ENCODE results near the gene RPTOR.

Gene RPTOR

GRCh38 chr17:80942423-80943345 is 398.0 kb downstream of the RPTOR start:
- no peak for DNase-seq

DNA sequence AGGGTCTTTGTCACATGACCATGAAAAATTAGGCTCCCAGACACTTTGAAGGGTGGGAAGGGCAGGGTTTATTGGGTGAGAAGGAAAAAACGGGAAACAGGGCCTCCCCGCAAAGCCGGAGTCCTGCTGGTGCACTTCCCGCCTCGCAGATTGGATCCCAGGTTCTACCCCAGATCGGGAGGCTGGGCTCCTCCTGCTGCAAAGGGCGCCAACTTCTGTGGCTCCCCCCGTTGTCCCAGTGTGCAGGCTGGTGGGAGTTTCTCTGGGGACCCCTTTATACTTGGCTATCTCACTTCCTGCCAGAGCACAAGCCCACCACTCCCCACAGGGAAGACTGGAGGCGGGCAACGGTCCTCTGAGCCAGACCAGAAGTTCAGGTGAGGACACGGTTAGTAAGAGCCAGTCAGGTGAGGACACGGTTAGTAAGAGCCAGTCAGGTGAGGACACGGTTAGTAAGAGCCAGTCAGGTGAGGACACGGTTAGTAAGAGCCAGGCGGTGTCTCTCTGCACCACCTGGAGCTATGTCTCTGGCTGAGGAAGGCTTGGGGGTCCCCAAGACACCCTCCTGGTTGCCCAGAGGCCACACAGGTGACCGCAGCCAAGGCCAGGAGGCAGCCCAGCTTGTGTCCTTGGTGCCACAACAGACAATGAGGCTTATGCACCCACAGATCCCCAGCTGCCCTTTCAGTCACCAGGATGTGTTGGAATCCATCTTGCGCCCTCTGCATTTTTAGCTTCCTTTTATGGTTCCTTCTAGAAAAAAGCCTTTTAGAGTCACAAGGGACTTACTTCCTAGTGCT is 398.9 kb downstream of the RPTOR start:
- DNase-seq: no peak

DNA sequence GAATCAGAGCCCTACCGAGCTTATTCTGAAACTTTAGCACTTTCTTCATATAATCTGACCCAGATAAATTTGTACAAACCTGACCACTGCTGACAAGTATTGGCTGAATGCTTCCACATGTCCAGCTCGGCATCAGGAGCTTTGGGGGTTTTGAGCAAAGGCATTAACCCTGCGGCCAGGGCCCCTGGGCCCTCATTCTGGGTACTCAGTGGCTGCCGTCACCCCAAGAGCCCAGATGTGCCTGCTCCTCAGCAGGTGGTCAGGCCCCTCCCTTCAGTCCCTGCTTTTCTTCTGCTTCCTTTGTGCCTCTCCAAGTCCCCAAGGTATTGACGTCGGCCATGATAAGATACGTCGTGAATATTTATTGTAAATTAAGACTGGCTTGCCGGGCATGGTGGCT is 399.7 kb downstream of the RPTOR start:
- DNase-seq: no peak

- DNase-seq: no peak
Measured at GRCh38 chr17:80945736-80946135, 401.1 kb downstream of the RPTOR start.

GRCh38 chr17:80946449-80946848 is 401.8 kb downstream of the RPTOR start:
- no peak for DNase-seq

GRCh38 chr17:80947200-80947940 is 402.7 kb downstream of the RPTOR start:
- DNase-seq: no peak

DNA sequence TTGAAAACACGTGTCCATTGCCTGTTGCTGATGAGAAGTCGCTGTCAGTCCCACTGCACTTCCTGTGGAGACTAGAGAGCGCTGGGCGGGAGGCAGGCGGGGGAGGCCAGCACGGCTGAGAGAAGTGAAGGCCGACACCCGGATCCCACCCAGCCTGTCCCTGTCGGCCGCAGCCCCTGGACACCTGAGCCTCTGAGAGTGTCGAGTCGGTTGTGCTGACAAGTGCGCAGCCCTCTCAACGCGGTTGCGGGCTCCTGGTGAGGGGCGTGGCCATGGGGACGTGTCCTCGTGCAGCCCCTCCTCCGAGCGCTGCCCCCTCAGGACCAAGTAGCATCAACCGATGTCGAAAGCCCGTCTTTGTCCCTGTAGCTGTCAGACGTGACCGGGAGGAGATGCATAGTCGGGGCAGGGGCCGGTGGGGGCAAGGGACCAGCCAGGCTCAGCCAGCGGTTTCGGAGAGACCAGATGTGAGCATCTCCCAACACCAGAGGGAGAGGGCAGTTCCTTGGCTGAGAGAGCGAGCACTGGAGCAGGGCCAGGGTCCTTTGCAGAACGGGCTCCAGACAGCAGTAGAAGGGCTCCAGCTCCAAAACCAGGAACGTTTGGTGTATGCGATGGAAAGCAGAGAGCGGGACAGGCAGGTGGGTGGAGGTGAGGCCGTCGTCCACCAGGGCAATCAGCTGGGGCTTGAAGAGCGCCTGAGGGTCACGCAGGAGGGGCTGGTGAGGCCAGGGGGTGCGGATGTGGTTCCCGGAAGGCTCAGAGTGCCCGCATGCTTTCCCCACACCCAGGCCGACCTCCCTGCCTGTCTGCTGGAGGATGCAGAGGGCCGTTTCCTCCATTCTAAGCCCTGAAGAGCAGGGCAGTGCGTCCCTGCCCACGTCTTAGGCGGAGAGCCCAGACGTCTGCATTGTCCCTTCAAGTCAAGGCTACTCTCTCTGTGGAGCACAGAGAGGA is 403.7 kb downstream of the RPTOR start:
- no peak for DNase-seq

DNA sequence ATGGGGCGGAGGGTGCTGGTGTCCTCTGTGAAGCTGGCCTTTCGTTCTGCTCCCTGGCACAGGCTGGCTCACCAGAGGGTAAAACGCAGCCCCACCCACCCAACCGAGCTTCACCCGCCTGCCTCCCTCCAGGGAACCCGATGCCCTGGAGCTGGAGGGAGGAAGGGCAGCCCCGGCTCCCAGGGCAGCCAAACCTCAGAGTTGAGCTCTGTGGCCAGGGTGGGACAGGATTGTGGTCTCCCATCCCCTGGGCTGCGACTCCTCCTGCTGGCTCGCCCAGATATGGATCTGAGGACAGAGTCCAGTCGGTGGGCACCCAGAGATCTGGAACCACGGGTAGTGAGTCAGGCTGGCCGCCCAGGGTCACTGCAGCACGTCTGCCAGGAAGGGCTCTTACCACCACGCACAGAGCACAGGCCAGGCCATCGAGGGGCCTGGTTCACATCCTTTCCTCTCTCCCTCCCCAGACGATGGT is 404.4 kb downstream of the RPTOR start:
- DNase-seq: no peak

GRCh38 chr17:80949451-80950421 is 405.1 kb downstream of the RPTOR start:
- DNase-seq: no peak

- DNase-seq: no peak
Measured at GRCh38 chr17:80950466-80951120, 406.0 kb downstream of the RPTOR start.

DNA sequence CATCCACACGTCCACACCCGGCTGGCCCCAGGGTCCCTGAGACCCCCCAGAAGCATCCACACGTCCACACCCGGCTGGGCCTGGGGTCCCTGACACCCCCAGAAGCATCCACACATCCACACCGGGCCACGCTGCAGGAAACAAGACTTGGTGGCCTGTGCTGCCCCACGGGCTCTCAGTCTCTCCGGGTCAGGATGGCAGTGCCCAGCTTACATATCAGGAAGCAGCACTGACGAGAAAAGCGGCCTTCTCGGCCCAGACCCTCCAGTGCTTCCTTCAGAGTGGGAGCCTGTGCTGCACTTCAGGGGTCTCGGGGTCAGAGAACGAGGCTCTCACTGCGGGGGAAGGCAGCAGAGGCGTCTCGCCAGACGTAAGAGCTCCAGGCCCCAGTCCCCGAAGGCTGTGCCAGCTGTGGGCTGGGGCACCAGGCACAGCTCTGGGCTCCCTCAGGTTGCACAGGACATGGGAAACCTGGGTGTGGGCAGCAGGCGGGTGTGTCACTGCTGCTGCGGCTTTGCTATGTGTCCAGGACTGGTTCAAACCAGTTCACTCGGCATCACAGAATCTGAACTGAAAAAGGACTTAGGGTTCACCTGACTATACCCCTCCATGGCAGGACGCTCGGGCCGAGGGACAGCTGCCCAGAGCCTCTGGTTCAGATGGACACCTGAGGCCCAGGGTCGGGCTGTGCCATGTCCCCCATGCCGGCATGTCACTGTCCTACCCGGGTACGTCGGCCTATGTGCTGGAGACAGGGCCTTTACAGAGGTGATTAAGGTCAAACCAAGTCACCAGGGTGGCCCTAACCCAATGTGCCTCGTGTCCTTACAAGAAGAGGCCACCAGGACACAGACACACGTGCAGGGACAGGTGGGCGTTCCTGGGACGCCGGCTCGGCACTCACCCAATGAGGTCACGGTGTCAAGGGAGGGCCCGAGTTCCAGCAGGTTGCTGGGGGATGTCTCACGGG is 406.8 kb downstream of the RPTOR start:
- no peak for DNase-seq

DNA sequence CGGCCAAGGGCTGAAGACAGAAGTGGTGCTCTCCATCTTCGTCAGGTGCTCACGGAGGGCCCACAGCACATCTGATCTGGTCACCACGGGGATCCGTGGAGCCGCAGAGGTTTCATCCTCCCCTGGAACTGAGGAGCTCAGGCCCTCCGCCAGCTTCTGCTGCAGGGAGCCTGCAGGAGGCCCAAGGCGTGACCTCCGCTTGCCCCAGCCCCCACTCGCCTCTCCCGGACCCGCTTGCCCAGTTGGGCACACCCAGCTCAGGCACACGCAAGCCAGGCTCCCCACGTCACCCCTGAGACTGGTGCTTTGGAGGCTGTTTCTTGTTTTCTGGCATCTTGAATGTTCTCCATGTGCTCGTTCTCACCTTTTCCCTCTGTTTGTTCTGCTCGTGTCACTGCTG is 407.7 kb downstream of the RPTOR start:
- no peak for DNase-seq

DNA sequence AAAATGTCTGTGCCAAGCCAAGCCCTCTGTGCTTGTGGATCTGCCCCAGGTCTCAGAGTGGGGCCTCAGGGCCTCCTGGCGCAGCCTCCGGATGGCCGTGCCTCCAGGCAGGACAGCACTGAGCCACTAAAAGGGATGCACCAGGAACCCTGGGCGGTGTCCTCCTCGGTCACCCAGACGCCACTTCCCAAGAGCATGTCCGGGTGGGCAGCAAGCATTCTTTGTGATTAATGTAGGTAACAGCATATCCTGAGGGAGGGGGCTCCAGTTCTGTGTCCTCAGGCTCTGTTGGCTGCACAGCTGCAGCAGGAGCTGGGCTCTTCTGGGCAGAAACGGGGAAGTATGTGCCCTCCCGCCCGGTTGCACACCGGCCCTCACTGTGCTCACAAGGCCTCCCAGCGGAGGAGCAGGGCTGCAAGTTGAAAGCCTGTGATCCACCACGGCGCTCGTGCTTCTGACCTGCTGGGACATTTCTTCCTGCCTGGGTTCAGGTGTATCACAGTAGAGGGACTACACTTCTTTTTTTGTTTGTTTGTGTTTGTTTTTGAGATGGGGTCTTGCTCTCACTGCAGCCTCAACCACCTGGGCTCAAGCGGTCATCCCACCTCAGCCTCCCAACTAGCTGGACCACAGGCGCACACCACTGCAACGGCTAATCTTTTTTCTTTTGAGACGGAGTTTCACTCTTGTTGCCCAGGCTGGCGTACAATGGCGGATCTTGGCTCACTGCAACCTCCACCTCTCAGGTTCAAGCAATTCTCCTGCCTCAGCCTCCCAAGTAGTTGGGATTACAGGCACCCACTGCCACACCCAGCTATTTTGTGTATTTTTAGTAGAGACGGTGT is 409.1 kb downstream of the RPTOR start:
- no peak for DNase-seq

DNA sequence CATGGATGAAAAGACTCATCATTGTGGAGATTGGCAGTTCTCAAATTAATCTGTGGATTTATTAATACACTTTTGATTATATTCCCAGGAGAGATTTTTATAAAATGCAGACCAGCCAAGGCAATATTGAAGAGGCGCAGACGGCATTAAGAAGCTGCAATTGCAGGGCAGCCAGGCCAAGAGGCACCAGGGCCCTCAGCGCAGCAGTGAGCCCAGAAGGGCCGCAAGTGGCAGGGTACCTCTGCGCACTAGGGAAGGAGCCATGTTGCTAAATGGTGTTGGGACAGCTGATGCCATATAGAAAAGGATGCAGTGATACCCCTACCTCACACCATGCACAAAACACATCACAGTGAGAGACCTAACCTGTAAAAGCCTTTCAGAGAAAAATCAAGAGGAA is 410.4 kb downstream of the RPTOR start:
- no peak for DNase-seq

DNA sequence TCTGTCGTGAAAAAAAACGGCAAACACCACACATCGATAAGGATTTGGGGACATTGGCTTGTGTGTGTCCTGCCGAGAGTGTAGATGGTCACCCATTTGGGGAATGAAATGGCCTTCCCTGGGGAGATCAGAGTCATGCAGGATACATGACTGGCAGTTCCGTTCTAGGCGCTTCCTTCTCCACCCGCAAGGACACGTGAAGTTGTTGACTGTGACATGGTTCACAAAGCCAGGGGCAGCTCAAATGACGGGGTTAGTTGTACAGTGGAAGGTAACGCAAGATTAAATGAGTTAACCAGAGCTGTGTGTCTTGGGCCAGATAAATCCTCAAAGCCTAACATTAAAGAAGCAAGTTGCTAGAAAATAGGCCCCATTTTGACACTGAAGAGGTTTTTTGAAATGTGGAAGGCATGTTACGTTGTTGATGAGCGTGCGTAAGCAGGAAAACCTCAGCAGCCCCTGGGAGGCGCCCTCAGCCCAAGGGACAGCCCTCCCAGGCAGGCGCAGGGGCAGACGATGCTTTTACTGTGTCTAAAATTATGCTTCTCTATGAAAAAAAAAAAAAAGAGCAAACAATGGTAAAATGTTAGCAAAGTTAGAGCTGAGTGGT is 411.1 kb downstream of the RPTOR start:
- no peak for DNase-seq

- DNase-seq: no peak
Measured at GRCh38 chr17:80956321-80957190, 411.9 kb downstream of the RPTOR start.
